WERI-Rb-1 (cell line): ENCODE measurements around the gene IPO5.

Experiments
- DNase-seq: peaks from one replicate; pipeline ENCODE4 v3.0.0-alpha.2; 2020
- H3K27ac ChIP-seq: fragments of 250-450 bp; sonication (Bioruptor Pico); 2 replicates; pipeline ENCODE4 v1.5.1; 2020; ENCODE audit warnings: mild to moderate bottlenecking, moderate library complexity
- H3K27me3 ChIP-seq: fragments of 250-450 bp; sonication (Bioruptor Pico); 2 replicates; pipeline ENCODE4 v1.5.1; 2021; ENCODE audit warnings: mild to moderate bottlenecking, low read depth, moderate library complexity; ENCODE audit not compliant: insufficient read depth, severe bottlenecking
- H3K36me3 ChIP-seq: fragments of 250-450 bp; sonication (Bioruptor Pico); 2 replicates; pipeline ENCODE4 v1.5.1; 2020; ENCODE audit warnings: mild to moderate bottlenecking, moderate library complexity
- H3K4me3 ChIP-seq: 2 replicates; pipeline ENCODE4 v1.5.1; 2011; ENCODE audit warnings: low read depth, mild to moderate bottlenecking, control low read depth, low read length
- H3K9me3 ChIP-seq: fragments of 250-450 bp; sonication (Bioruptor Pico); 2 replicates; pipeline ENCODE4 v1.5.1; 2021; ENCODE audit warnings: mild to moderate bottlenecking, moderate library complexity; ENCODE audit not compliant: severe bottlenecking
- CTCF ChIP-seq: IDR thresholded peaks from 2 replicates; pipeline ENCODE4 v1.5.1; 2011; ENCODE audit warnings: low read depth, mild to moderate bottlenecking, control low read depth, inconsistent platforms, low read length

IPO5 gene

GRCh38 chr13:97977982-97978381 is 24.5 kb downstream of the IPO5 start:
- no peaks in the 10 kb centered on the region for H3K27me3 ChIP-seq
- no peaks in the 10 kb centered on the region for H3K9me3 ChIP-seq
- no peak for DNase-seq
- TF ChIP-seq CTCF: no peak
- no peak overlapping the region for H3K27ac ChIP-seq
- H3K36me3 ChIP-seq: peaks cover 25% of the 10 kb centered on the region
- H3K4me3 ChIP-seq: peak overlapping the region; percentile 58

- no peak for TF ChIP-seq CTCF
- no peak overlapping the region for H3K4me3 ChIP-seq
- DNase-seq: no peak
- peaks cover 32% of the 10 kb centered on the region for H3K36me3 ChIP-seq
- H3K9me3 ChIP-seq: no peaks in the 10 kb centered on the region
- H3K27me3 ChIP-seq: no peaks in the 10 kb centered on the region
- H3K27ac ChIP-seq: no peak overlapping the region
These were observed 25.2 kb downstream of the IPO5 start for GRCh38 chr13:97978651-97979050.

- no peak for TF ChIP-seq CTCF
- DNase-seq: no peak
- Histone ChIP-seq H3K27ac (no peak overlapping the region), H3K4me3 (no peak overlapping the region), H3K27me3 (no peaks in the 10 kb centered on the region), H3K9me3 (no peaks in the 10 kb centered on the region), H3K36me3 (peaks cover 33% of the 10 kb centered on the region)
These were observed 25.6 kb downstream of the IPO5 start for GRCh38 chr13:97979051-97979450.

- H3K36me3 ChIP-seq: peaks cover 38% of the 10 kb centered on the region
- DNase-seq: no peak
- no peak overlapping the region for H3K27ac ChIP-seq
- H3K4me3 ChIP-seq: no peak overlapping the region
- TF ChIP-seq CTCF: no peak
- H3K27me3 ChIP-seq: no peaks in the 10 kb centered on the region
- H3K9me3 ChIP-seq: no peaks in the 10 kb centered on the region
These were observed 26.1 kb downstream of the IPO5 start for GRCh38 chr13:97979556-97979955.

GRCh38 chr13:97982286-97982685 is 28.8 kb downstream of the IPO5 start:
- no peak for DNase-seq
- Histone ChIP-seq H3K4me3 (no peak overlapping the region), H3K27me3 (no peaks in the 10 kb centered on the region), H3K36me3 (peaks cover 66% of the 10 kb centered on the region), H3K9me3 (no peaks in the 10 kb centered on the region), H3K27ac (no peak overlapping the region)
- no peak for TF ChIP-seq CTCF

- peaks cover 98% of the 10 kb centered on the region for H3K36me3 ChIP-seq
- no peak overlapping the region for H3K4me3 ChIP-seq
- no peak overlapping the region for H3K27ac ChIP-seq
- no peak for DNase-seq
- TF ChIP-seq CTCF: no peak
- H3K9me3 ChIP-seq: no peaks in the 10 kb centered on the region
- H3K27me3 ChIP-seq: no peaks in the 10 kb centered on the region
These were observed 33.4 kb downstream of the IPO5 start for GRCh38 chr13:97986835-97987234.
